ENCODE measurements around the gene HCN2. TPM values are rescaled to one million over a fixed set of nuclear protein-coding genes. Genes with fewer than 3 reads are reported as not detected.

The HCN2 gene
- polyA plus RNA-seq, 1 donor from 2014 or later = 4.7 TPM

GRCh38 chr19:597406-598315, 8.0 kb downstream of the HCN2 start:
- Histone ChIP-seq H3K9ac (ENCODE audit: low read length) (no peak overlapping the region), H3K9me2 (ENCODE audit: insufficient read depth, low read length) (no peaks in the 10 kb centered on the region), H3K4me3 (ENCODE audit: low read length) (no peak overlapping the region), H3K27ac (ENCODE audit: low read length) (no peak overlapping the region), H3K4me2 (ENCODE audit: low read length) (no peak overlapping the region), H4K20me1 (ENCODE audit: insufficient read depth) (peaks cover 4% of the 10 kb centered on the region), H3K9me3 (ENCODE audit: low read length) (no peaks in the 10 kb centered on the region), H3F3A (ENCODE audit: insufficient read depth, low read length, poor library complexity, severe bottlenecking) (no peaks in the 10 kb centered on the region), H3K79me2 (replicated peaks; ENCODE audit: insufficient read depth, low read length) (no peaks in the 10 kb centered on the region), H3K27me3 (ENCODE audit: insufficient read depth, low read depth, low read length) (no peaks in the 10 kb centered on the region), H3K36me3 (ENCODE audit: insufficient read depth, low read length) (no peaks in the 10 kb centered on the region), H2AFZ (ENCODE audit: low read depth, low read length) (no peak overlapping the region)
- TF ChIP-seq, protein P1, sequence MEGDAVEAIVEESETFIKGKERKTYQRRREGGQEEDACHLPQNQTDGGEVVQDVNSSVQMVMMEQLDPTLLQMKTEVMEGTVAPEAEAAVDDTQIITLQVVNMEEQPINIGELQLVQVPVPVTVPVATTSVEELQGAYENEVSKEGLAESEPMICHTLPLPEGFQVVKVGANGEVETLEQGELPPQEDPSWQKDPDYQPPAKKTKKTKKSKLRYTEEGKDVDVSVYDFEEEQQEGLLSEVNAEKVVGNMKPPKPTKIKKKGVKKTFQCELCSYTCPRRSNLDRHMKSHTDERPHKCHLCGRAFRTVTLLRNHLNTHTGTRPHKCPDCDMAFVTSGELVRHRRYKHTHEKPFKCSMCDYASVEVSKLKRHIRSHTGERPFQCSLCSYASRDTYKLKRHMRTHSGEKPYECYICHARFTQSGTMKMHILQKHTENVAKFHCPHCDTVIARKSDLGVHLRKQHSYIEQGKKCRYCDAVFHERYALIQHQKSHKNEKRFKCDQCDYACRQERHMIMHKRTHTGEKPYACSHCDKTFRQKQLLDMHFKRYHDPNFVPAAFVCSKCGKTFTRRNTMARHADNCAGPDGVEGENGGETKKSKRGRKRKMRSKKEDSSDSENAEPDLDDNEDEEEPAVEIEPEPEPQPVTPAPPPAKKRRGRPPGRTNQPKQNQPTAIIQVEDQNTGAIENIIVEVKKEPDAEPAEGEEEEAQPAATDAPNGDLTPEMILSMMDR (IDR thresholded peaks at IDR 0.05; ENCODE audit: poor library complexity, severe bottlenecking) = no peak

DNA sequence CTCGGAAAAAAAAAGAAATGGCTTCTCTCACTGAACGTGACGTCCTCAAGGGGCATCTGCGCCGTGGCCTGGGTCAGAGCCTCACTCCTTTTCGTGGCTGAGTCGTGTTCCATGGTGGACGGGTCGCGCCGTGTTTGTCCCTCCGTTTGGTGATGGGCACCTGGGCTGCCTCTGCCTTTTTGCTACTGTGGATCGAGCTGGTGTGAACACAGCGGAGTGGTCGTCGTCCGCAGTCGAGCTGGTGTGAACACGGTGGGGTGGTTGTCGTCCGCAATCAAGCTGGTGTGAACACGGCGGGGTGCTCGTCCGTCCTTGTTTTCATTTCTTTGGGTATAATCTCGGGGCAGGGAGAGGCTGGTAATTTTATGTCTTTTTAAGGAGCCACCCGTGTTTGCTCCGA, 11.6 kb downstream of the HCN2 start:
- Histone ChIP-seq H3K9ac (ENCODE audit: low read length) (no peak overlapping the region), H3K4me3 (ENCODE audit: low read length) (no peak overlapping the region), H2AFZ (ENCODE audit: low read depth, low read length) (no peak overlapping the region), H3F3A (ENCODE audit: insufficient read depth, low read length, poor library complexity, severe bottlenecking) (no peaks in the 10 kb centered on the region), H3K4me2 (ENCODE audit: low read length) (no peak overlapping the region), H4K20me1 (ENCODE audit: insufficient read depth) (no peaks in the 10 kb centered on the region), H3K9me2 (ENCODE audit: insufficient read depth, low read length) (no peaks in the 10 kb centered on the region), H3K9me3 (ENCODE audit: low read length) (no peaks in the 10 kb centered on the region), H3K36me3 (ENCODE audit: insufficient read depth, low read length) (no peaks in the 10 kb centered on the region), H3K79me2 (replicated peaks; ENCODE audit: insufficient read depth, low read length) (no peaks in the 10 kb centered on the region), H3K27me3 (ENCODE audit: insufficient read depth, low read depth, low read length) (no peaks in the 10 kb centered on the region), H3K27ac (ENCODE audit: low read length) (no peak overlapping the region)
- TF ChIP-seq EZH2 (IDR thresholded peaks at IDR 0.05; ENCODE audit: borderline replicate concordance, insufficient read depth, low read length, poor library complexity, severe bottlenecking) = no peak
- no peak for TF ChIP-seq TAF1 (IDR thresholded peaks at IDR 0.05; ENCODE audit: low read depth)
- TF ChIP-seq EP300 (conservative IDR thresholded peaks at IDR 0.05; ENCODE audit: poor library complexity, severe bottlenecking) = no peak
- no peak for TF ChIP-seq POLR2AphosphoS5 (IDR thresholded peaks at IDR 0.05)
- no peak for TF ChIP-seq REST (IDR thresholded peaks at IDR 0.05; ENCODE audit: borderline replicate concordance)
- TF ChIP-seq MXI1 (conservative IDR thresholded peaks at IDR 0.05; ENCODE audit: poor library complexity, severe bottlenecking) = no peak
- no peak for TF ChIP-seq SMC3 (conservative IDR thresholded peaks at IDR 0.05; ENCODE audit: poor library complexity)
- TF ChIP-seq, protein P1 (IDR thresholded peaks at IDR 0.05; ENCODE audit: poor library complexity, severe bottlenecking) = no peak
- TF ChIP-seq RAD21 (conservative IDR thresholded peaks at IDR 0.05) = no peak

Data from neural cell (in vitro differentiated cells).